GM12878 (cell line): ENCODE measurements around the gene USPL1. TPM values are rescaled to one million over a fixed set of nuclear protein-coding genes. Genes with fewer than 3 reads are reported as not detected.

ENCODE experiments used
- BCL3 ChIP-seq: IDR thresholded peaks from 2 replicates; pipeline ENCODE4 v1.6.1; 2011; ENCODE audit warnings: borderline replicate concordance, low read depth, mild to moderate bottlenecking, moderate library complexity, low read length; ENCODE audit not compliant: insufficient read depth, poor library complexity, severe bottlenecking
- BMI1 ChIP-seq: fragments of 450-650 bp; IDR thresholded peaks from 2 replicates; pipeline ENCODE4 v1.6.1; 2016; ENCODE audit warnings: mild to moderate bottlenecking, moderate library complexity, borderline replicate concordance
- CBFB ChIP-seq: IDR thresholded peaks from 2 replicates; pipeline ENCODE4 v1.6.1; 2016; ENCODE audit warnings: antibody characterized with exemption, low read depth
- E4F1 ChIP-seq: fragments of 450-650 bp; IDR thresholded peaks from 2 replicates; pipeline ENCODE4 v1.6.1; 2018; ENCODE audit warnings: borderline replicate concordance, mild to moderate bottlenecking; ENCODE audit not compliant: partially characterized antibody
- FOXM1 ChIP-seq: IDR thresholded peaks from 2 replicates; pipeline ENCODE4 v1.6.1; 2012; ENCODE audit warnings: low read depth, mild to moderate bottlenecking, inconsistent platforms, low read length, moderate library complexity
- HCFC1 ChIP-seq: fragments of 150-350 bp; IDR thresholded peaks from 2 replicates; pipeline ENCODE4 v1.6.1; 2014; ENCODE audit warnings: low read length
- IKZF2 ChIP-seq, 2 experiments: fragments of 450-650 bp; IDR thresholded peaks; 2 replicates each; pipeline ENCODE4 v1.6.1; 2017; ENCODE audit warnings: mild to moderate bottlenecking in 2 of 2, moderate library complexity in 2 of 2
- LARP7 ChIP-seq: fragments of 450-650 bp; IDR thresholded peaks from 2 replicates; pipeline ENCODE4 v1.6.1; 2017; ENCODE audit warnings: mild to moderate bottlenecking
- NBN ChIP-seq: fragments of 450-650 bp; IDR thresholded peaks from 2 replicates; pipeline ENCODE4 v1.6.1; 2016
- NFIC ChIP-seq: IDR thresholded peaks from 2 replicates; pipeline ENCODE4 v1.6.1; 2012; ENCODE audit warnings: low read depth, mild to moderate bottlenecking, inconsistent platforms, low read length, moderate library complexity
- POLR2A ChIP-seq: IDR thresholded peaks from 2 replicates; pipeline ENCODE4 v1.6.1; 2011; ENCODE audit warnings: low read depth, mild to moderate bottlenecking, low read length
- RAD21 ChIP-seq: IDR thresholded peaks from 2 replicates; pipeline ENCODE4 v1.6.1; 2011; ENCODE audit warnings: mild to moderate bottlenecking, low read depth, low read length, moderate library complexity; ENCODE audit not compliant: insufficient read depth
- RBBP5 ChIP-seq: fragments of 200-600 bp; sonication (generic); conservative IDR thresholded peaks from 2 replicates; pipeline ENCODE4 v1.6.1; 2016
- REST ChIP-seq: IDR thresholded peaks from 2 replicates; pipeline ENCODE4 v1.6.1; 2012; ENCODE audit warnings: mild to moderate bottlenecking, low read depth, low read length
- SKIL ChIP-seq: fragments of 450-650 bp; IDR thresholded peaks from 2 replicates; pipeline ENCODE4 v1.6.1; 2017; ENCODE audit warnings: mild to moderate bottlenecking, low read depth, inconsistent platforms; ENCODE audit not compliant: poor library complexity, severe bottlenecking
- SMARCA5 ChIP-seq: fragments of 450-650 bp; IDR thresholded peaks from 2 replicates; pipeline ENCODE4 v1.6.1; 2017; ENCODE audit warnings: mild to moderate bottlenecking
- TCF3 ChIP-seq: IDR thresholded peaks from 2 replicates; pipeline ENCODE4 v1.6.1; 2012; ENCODE audit warnings: low read depth, mild to moderate bottlenecking, low read length, borderline replicate concordance; ENCODE audit not compliant: insufficient read depth
- ZNF207 ChIP-seq: fragments of 450-650 bp; IDR thresholded peaks from 2 replicates; pipeline ENCODE4 v1.6.1; 2014; ENCODE audit warnings: antibody characterized with exemption, mild to moderate bottlenecking, borderline replicate concordance
- ZNF217 ChIP-seq: fragments of 450-650 bp; IDR thresholded peaks from 2 replicates; pipeline ENCODE4 v1.6.1; 2017; ENCODE audit warnings: antibody characterized with exemption, mild to moderate bottlenecking
- polyA plus RNA-seq, 11 experiments: library from polyadenylated mRNA; depleted of rRNA in 4 of 11; unstranded in 6 of 11; stranded (reverse) in 5 of 11; fragments of >200 nt; fragmentation: Nextera tagmentation in 4 of 11; fragmentation: Illumina TruSeq in 1 of 11; extraction: Ambion mirVana in 4 of 11; extraction: Trizol in 1 of 11; gene quantifications; 1 replicate in 1 of 11; 2 replicates in 10 of 11; pipeline versions ENCODE4 v1.2.1 to v1.2.3, GENCODE V29; 2011 to 2016; ENCODE audit warnings: inconsistent platforms in 2 of 11, missing spikeins in 2 of 11, low read depth in 1 of 11
- total RNA-seq, 4 experiments: library from RNA; depleted of rRNA in 3 of 4; stranded (reverse); fragments of >200 nt in 3 of 4; fragmentation: Illumina TruSeq in 1 of 4; extraction: Trizol in 1 of 4; gene quantifications; 2 replicates each; pipeline versions ENCODE4 v1.2.1 to v1.2.3, GENCODE V29; 2013 to 2021
- TF ChIP-seq, protein P1 (sequence below): IDR thresholded peaks from 2 replicates; pipeline ENCODE4 v1.6.1; 2011; ENCODE audit warnings: low read depth, mild to moderate bottlenecking, low read length, moderate library complexity, borderline replicate concordance; ENCODE audit errors: extremely low read depth

Gene USPL1
- total and polyA plus RNA-seq, 10 of the 15 experiments (the other 5 are each of a cell fraction or from before 2014, with no cell fraction given) = 7.9 to 23.2 (median 15.8) TPM

DNA sequence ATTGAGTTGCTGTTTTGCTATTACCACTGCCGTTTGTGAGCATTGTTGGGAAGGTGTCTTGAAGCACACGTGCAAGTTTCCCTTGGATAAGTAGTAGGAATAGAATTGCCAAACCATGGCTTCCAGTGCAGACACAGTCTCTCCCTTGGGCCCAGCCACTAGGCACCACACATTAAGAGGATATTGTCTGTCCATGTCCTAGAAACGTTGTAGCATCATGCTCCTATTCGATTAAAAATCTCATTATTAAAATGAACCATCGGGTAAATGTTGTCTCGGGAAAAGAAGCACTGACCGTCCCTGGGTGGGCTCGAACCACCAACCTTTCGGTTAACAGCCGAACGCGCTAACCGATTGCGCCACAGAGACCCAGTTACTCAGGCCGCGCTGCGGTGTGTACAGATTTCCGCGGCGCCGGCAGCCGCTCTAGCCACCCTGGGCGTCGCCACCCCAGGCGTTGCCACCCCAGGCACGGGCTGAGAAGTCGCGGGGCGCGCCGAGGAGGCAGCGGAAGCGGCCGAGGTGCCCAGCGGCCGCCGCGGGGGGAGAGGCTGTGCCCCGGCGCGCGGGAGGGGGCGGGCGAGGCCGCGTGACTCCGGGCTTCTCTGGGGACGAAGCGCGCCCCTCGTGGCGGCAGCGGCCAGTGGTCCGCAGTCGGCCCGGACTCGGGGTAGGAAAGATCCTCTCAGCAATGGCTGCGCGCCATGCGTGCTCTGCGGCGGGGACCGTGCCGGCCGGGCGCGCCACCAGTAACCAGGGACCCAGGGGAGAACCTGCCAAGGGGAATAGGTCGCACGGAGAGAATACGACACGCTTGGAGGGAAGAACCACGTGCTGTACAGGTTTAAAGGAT is 56.2 kb downstream of the USPL1 start (continued):
- TF ChIP-seq E4F1 (no peak), BCL3 (peak; percentile 66), BMI1 (no peak), RBBP5 (peak; percentile 57; the same call in 1 of the 2 replicates), REST (no peak), IKZF2 (IDR thresholded peaks at IDR 0.05) (peak in 1 of 2 experiments; percentile 49; a peak in 1 of 4 replicates), NBN (0 out of 2 replicates have a peak, but pooled peaks have one; percentile 26), SMARCA5 (peak; percentile 96; the same call in 1 of the 2 replicates), NFIC (no peak), ZNF217 (peak; percentile 95), SKIL (no peak), LARP7 (peak; percentile 98), RAD21 (peak; percentile 41), ZNF207 (peak; percentile 94), POLR2A (peak; percentile 57), FOXM1 (no peak), CBFB (no peak), HCFC1 (no peak), TCF3 (0 out of 2 replicates have a peak, but pooled peaks have one; percentile 45)
- TF ChIP-seq, protein P1, sequence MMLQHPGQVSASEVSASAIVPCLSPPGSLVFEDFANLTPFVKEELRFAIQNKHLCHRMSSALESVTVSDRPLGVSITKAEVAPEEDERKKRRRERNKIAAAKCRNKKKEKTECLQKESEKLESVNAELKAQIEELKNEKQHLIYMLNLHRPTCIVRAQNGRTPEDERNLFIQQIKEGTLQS = peak; percentile 52; the same call in 1 of the 2 replicates
